Measurements from ENCODE around the gene PKDCC. TPM values are rescaled to one million over a fixed set of nuclear protein-coding genes. Genes with fewer than 3 reads are reported as not detected.

PKDCC gene, protein sequence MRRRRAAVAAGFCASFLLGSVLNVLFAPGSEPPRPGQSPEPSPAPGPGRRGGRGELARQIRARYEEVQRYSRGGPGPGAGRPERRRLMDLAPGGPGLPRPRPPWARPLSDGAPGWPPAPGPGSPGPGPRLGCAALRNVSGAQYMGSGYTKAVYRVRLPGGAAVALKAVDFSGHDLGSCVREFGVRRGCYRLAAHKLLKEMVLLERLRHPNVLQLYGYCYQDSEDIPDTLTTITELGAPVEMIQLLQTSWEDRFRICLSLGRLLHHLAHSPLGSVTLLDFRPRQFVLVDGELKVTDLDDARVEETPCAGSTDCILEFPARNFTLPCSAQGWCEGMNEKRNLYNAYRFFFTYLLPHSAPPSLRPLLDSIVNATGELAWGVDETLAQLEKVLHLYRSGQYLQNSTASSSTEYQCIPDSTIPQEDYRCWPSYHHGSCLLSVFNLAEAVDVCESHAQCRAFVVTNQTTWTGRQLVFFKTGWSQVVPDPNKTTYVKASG
- 1 to 10 TPM; 2.5 to 8.5 (median 6.2) TPM for total RNA-seq

DNA sequence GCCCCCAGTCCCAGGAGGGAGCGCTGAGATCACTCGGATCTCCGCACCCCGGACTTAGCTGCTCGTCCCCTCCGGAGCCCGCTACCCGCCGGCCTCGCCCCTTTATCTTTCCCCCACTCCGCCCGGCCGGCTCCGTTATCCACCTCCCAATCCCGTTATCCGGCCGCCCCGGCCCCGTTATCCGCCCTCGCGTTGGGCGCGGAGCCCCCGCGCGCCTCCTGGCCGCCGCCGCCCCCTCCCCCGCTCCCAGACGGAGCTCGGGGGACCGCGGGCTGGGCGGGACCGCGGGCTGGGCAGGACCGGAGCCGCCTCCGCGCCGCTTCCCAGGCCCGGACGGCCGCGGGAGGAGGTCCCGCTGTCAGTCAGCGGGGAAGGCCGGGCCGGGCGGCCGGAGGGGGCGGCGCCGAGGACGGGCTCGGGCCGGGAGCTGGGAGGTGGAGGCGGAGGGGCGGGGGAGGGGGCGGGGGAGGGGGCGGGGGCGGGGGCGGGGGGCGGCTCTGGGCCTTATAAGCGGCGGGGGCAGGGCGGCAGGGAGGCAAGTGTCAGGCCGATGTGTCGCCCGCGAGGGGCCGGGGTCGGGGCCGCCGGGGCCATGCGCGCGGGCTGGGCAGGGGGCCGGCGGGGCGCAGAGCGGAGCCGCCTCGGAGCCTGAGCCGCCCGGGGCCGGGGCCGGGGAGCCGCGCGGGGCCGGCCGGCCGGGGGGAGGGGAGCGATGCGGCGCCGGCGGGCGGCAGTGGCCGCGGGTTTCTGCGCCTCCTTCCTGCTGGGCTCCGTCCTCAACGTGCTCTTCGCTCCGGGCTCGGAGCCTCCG, at the start of gene PKDCC:
TSS of gene PKDCC (plus strand) at position 534 of the 811 bp plus-strand sequence. CDS start at position 713, 179 bp downstream.
- WGBS, result 3% methylated on average over 46 of the region's 111 CpGs

DNA sequence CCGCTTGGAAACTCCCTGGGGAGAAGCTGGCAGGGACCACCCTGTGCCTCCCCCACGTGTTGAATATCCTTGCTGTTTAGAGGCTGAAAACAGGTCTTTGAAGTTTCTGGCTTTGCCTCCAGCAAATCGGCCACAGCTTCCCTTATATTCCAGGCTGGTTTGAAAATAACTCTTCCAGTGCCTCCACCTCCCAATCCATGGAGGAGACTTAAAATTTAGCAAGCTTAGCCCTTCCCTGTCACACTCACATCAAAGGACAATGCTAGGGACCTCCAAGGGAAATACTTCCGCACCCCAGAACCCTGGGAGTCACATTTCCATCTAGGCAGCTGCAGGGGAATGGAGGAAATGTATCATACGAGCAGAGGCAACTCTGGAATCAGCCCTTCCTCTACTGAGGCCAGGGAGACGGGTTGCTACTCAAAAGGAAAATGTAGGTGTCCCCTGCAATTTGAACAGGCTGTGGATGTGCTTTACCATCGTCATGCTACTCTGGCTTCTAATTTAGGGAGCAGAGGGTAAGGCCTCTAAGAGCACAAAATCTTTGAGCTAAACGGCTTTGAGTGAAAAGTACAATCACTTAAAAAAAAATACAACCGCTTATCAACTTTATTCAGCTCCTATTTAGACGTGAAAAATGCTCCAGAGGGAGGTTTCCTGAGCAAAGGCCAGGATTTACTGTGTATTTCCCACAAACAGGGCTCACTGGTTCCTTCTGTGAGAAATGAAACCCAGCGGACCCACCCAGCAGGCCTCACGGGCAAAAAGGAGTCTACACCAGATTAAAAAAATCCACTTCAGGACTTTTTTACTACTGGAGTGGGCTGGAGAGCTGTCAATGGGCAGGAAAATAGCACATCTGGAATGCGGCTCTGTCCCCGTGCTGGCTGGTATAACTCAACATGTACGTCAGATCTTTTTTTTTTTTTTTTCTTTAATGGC, 49.4 kb upstream of the PKDCC start:
- TF ChIP-seq EP300 (IDR thresholded peaks at IDR 0.05), result no peak
- TF ChIP-seq, protein P1, sequence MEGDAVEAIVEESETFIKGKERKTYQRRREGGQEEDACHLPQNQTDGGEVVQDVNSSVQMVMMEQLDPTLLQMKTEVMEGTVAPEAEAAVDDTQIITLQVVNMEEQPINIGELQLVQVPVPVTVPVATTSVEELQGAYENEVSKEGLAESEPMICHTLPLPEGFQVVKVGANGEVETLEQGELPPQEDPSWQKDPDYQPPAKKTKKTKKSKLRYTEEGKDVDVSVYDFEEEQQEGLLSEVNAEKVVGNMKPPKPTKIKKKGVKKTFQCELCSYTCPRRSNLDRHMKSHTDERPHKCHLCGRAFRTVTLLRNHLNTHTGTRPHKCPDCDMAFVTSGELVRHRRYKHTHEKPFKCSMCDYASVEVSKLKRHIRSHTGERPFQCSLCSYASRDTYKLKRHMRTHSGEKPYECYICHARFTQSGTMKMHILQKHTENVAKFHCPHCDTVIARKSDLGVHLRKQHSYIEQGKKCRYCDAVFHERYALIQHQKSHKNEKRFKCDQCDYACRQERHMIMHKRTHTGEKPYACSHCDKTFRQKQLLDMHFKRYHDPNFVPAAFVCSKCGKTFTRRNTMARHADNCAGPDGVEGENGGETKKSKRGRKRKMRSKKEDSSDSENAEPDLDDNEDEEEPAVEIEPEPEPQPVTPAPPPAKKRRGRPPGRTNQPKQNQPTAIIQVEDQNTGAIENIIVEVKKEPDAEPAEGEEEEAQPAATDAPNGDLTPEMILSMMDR (IDR thresholded peaks at IDR 0.05), result no peak
- TF ChIP-seq POLR2AphosphoS5 (IDR thresholded peaks at IDR 0.05), result no peak
- no peak for TF ChIP-seq POLR2A (IDR thresholded peaks at IDR 0.05)
- peaks cover 7% of the 10 kb centered on the region for H3K4me1 ChIP-seq
- H3K36me3 ChIP-seq, result no peaks in the 10 kb centered on the region
- H3K9me3 ChIP-seq, result no peaks in the 10 kb centered on the region
- DNase-seq (ENCODE audit: low spot score in 2 of 2), result no peak
- H3K27me3 ChIP-seq, result no peaks in the 10 kb centered on the region
- peak overlapping the region; percentile 64 for H3K27ac ChIP-seq
- H3K4me3 ChIP-seq, result no peak overlapping the region
- WGBS, result 40% methylated on average over 15 of the region's 15 CpGs

More for the DNA sequence above, at the start of gene PKDCC:
- Histone ChIP-seq H3K36me3 (no peaks in the 10 kb centered on the region), H3K9me3 (no peaks in the 10 kb centered on the region), H3K4me1 (peaks cover 32% of the 10 kb centered on the region), H3K4me3 (peak within 1 kb of the TSS; percentile 72), H3K27ac (peak within 1 kb of the TSS; percentile 81), H3K27me3 (peaks cover 21% of the 10 kb centered on the region)
- no peak for TF ChIP-seq POLR2AphosphoS5 (IDR thresholded peaks at IDR 0.05)
- no peak for TF ChIP-seq EP300 (IDR thresholded peaks at IDR 0.05)
- TF ChIP-seq, protein P1 (IDR thresholded peaks at IDR 0.05), result no peak
- TF ChIP-seq POLR2A (IDR thresholded peaks at IDR 0.05), result no peak
- peak in 1 of 2 donors; percentile 79 for DNase-seq (ENCODE audit: low spot score in 2 of 2)

DNA sequence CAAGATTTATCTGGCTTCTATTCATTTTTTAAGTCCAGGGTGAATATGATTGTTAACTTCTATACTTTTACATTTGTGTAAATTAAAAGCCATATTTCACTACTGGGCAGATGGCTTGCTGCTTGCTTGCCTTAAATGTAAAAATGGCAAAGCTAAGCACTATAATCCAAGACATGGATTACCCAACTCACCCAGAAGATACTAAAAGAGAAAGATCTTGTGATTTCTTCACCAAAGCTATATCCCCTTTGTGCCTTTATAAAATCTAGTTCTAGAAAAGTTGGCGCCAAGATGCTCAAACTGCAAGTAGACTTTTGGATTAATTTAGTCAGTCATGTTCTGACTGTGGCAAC, 48.7 kb upstream of the PKDCC start:
- H3K9me3 ChIP-seq, result no peaks in the 10 kb centered on the region
- TF ChIP-seq, protein P1 (IDR thresholded peaks at IDR 0.05), result no peak
- no peak for TF ChIP-seq POLR2AphosphoS5 (IDR thresholded peaks at IDR 0.05)
- TF ChIP-seq EP300 (IDR thresholded peaks at IDR 0.05), result no peak
- no peak for TF ChIP-seq POLR2A (IDR thresholded peaks at IDR 0.05)
- no peak overlapping the region for H3K4me3 ChIP-seq
- no peak for DNase-seq (ENCODE audit: low spot score in 2 of 2)
- H3K27me3 ChIP-seq, result no peaks in the 10 kb centered on the region
- H3K27ac ChIP-seq, result peak overlapping the region; percentile 64
- no peaks in the 10 kb centered on the region for H3K36me3 ChIP-seq
- peaks cover 7% of the 10 kb centered on the region for H3K4me1 ChIP-seq
- WGBS, result 69% methylated on average over 1 of the region's 1 CpG

DNA sequence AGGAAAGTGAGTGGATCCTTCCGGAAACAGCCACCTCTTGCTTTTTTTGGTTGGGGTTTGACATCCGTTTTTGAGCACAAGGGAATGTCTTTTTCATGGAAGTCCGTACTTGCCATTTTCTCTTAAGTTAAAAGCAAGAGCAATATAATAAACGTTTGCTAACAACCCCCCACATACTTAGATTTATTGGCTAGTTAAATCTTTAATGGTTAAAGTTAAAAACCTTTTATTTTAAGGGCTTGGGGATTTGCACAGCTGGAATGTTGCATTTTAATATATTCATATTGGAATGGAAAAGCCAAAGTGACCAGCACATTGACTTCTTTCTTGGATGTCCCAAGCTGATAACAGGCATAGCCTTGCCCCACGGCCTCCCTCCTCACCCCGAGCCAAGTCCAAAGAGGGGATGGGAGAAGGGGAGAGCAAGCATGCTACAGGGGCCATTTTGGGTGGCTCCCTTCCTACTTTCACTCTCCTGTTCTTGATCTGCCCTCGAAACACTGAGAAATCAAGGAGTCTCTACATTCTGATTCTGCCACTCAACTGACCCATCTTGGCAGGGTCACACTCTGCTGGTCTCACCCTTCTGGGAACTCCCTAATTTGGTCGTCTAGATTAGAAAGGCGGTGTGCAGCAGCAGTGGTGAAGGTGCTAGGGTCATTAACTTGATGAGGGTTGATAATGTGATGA, 48.1 kb upstream of the PKDCC start:
- Histone ChIP-seq H3K4me3 (no peak overlapping the region), H3K4me1 (peaks cover 7% of the 10 kb centered on the region), H3K27ac (no peak overlapping the region), H3K36me3 (no peaks in the 10 kb centered on the region), H3K27me3 (no peaks in the 10 kb centered on the region), H3K9me3 (no peaks in the 10 kb centered on the region)
- no peak for DNase-seq (ENCODE audit: low spot score in 2 of 2)
- 80% methylated on average over 9 of the region's 9 CpGs for WGBS
- TF ChIP-seq, protein P1 (IDR thresholded peaks at IDR 0.05), result no peak
- TF ChIP-seq EP300 (IDR thresholded peaks at IDR 0.05) (no peak), POLR2A (IDR thresholded peaks at IDR 0.05) (no peak), POLR2AphosphoS5 (IDR thresholded peaks at IDR 0.05) (no peak)

All from suprapubic skin (tissue), 4 donors.